Epithelial cell of esophagus (primary cell): ENCODE measurements around the gene TMEM63A.

Experiments
- DNase-seq: peaks from one replicate; pipeline ENCODE4 v3.0.0; 2010; ENCODE audit warnings: low read depth
- H3K4me3 ChIP-seq: 2 replicates; pipeline ENCODE4 v1.5.1; 2011; ENCODE audit warnings: mild to moderate bottlenecking, low read length, control low read depth
- TF ChIP-seq, protein P1 (sequence below): IDR thresholded peaks from 2 replicates; pipeline ENCODE4 v1.5.1; 2011; ENCODE audit warnings: low read depth, mild to moderate bottlenecking, low read length, control low read depth, inconsistent platforms; ENCODE audit not compliant: insufficient read depth; ENCODE audit errors: missing control alignments

Gene TMEM63A

DNA sequence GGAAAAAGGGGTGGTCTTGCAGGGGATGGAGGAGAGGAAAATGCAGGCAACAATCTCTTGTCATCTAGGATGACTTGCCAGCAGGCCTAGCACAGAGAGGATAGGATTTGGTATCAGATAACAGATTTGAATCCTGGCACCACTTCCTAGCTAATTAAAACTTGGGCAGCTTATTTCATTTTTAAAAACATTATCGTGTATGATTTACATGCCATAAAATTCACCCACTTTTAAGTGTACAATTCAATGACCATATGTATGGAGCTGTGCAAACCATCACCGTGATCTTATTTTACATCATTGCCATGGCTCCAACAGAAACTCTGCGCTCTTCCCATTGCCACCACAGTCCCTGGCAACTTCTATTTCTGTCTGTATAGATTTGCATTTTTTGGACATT, 34.9 kb upstream of the TMEM63A start:
- TF ChIP-seq, protein P1, sequence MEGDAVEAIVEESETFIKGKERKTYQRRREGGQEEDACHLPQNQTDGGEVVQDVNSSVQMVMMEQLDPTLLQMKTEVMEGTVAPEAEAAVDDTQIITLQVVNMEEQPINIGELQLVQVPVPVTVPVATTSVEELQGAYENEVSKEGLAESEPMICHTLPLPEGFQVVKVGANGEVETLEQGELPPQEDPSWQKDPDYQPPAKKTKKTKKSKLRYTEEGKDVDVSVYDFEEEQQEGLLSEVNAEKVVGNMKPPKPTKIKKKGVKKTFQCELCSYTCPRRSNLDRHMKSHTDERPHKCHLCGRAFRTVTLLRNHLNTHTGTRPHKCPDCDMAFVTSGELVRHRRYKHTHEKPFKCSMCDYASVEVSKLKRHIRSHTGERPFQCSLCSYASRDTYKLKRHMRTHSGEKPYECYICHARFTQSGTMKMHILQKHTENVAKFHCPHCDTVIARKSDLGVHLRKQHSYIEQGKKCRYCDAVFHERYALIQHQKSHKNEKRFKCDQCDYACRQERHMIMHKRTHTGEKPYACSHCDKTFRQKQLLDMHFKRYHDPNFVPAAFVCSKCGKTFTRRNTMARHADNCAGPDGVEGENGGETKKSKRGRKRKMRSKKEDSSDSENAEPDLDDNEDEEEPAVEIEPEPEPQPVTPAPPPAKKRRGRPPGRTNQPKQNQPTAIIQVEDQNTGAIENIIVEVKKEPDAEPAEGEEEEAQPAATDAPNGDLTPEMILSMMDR, result no peak

DNA sequence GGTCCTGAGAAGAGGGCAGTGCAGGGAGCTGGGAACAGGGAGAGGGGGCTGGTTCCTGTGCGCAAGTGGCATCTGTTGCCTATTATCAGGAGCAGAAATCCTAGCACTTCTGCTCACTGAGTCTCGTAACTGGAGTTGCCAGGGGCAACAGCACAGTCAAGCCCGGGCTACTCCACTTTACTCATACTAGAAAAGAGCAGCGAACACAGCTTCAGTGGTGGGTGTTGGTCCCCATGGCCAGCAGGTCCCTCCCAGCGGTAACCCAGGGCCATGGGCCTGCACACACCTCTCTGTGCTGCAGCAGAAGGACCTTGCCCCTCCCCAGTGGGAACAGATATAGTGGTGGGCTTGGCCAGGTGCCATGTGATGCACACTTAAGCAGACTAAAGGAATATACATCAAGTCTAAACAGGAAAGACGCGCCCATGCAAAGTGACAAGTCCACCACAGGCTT, 33.4 kb upstream of the TMEM63A start:
- DNase-seq, result peak; percentile 73
- H3K4me3 ChIP-seq, result no peak overlapping the region
- TF ChIP-seq, protein P1, result no peak

More for the DNA sequence above, 34.9 kb upstream of the TMEM63A start:
- DNase-seq, result no peak
- H3K4me3 ChIP-seq, result no peak overlapping the region

DNA sequence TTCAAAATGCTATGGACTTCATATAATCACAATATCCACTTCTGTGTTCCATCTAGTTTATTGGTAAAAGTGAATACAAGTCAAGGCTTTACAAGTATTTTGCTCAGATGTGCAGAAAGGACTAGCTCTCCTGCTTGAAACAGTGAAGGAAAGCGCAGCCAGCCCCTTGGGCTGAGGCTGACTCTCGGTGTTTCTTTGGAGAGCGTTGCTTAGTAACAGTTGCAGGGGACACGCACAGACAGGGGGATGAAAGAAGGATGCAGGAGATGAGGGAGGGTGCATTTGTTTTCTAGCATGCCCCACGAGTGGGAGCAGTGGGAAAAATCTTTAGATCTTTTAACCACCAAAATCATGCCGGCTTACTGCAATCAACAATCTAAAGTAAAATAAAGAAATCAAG, 32.8 kb upstream of the TMEM63A start:
- no peak for DNase-seq
- TF ChIP-seq, protein P1, result no peak
- no peak overlapping the region for H3K4me3 ChIP-seq

DNA sequence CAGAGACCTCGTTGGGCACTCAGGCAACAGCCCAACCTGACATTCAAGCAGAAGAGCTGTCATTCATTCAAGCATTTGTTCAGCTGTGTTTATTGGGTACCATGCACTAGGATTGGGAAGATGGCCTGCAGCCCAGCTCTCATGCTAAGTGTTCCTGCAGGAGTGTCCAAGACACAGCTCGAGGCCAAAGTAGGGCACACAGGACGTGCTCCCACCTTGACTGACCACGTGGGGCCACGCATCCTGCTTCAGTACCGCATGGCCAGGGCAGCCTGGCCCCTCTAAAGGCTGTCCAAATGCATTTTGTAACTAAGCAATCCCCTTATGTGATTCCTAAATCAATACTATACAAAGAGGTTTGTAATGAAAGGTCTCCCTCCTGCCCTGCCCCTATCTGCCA, 32.2 kb upstream of the TMEM63A start:
- no peak for DNase-seq
- H3K4me3 ChIP-seq, result no peak overlapping the region
- TF ChIP-seq, protein P1, result no peak

DNA sequence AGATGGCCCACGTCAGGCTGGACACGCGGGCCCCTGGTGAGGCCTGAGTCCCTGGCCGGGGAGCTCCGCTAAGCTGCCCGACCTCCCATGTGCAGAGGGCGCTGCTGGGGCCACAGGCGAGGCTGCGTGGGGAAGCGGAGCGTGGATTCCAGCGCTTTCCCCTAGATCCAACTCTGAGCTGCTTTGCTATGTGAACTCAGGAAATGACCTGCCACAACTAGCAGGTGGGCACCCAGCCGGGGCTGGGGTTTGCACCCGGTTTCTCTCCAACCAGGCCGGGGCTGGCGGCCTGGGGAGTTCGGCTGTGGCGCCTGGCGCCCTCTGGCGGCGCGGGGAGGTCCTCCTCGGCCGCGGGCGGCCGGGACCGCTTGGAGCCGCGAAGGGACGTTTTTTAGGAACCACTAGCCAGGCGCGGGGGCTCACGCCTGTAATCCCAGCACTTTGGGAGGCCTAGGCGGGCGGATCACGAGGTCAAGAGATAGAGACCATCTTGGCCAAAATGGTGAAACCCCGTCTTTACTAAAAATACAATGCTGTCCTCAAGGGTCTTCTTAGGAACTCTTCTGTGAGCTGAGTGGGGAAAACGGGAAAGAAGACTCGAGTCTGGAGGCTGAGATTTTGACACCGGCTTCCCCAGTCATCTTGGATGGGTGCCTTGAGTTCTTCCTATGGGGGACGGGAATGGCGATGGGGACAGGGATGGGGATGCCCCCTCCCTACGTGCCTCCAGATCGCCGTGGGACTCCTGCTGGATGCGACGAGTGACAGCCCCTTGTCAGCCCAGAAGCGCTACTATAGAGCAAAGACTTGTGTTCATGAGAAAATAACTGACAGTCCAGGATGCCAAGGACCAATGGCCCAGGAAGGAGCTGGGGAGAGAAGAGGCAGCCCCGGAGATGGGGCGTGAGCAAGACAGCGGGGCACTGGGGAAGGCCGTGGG, 29.3 kb upstream of the TMEM63A start:
- TF ChIP-seq, protein P1, result peak; percentile 48
- H3K4me3 ChIP-seq, result no peak overlapping the region
- peak; percentile 41 for DNase-seq

DNA sequence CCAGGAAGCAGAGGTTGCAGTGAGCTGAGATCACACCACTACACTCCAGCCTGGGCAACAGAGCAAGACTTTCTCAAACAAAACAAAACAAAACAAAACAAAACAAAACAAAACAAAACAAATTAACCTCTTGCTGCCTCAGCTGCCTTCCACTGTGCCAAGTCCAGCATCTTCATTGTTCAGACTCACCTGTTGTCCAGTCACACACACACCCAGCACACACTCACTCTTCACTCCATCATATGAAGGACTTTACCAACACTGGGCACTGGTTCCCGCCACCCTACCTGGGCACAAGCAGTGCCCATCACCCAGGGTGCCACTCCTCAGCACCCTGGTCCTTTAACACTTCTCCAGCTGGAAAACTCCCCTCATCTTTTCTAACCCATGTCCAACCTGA, 27.3 kb upstream of the TMEM63A start:
- TF ChIP-seq, protein P1, result no peak
- no peak overlapping the region for H3K4me3 ChIP-seq
- no peak for DNase-seq

DNA sequence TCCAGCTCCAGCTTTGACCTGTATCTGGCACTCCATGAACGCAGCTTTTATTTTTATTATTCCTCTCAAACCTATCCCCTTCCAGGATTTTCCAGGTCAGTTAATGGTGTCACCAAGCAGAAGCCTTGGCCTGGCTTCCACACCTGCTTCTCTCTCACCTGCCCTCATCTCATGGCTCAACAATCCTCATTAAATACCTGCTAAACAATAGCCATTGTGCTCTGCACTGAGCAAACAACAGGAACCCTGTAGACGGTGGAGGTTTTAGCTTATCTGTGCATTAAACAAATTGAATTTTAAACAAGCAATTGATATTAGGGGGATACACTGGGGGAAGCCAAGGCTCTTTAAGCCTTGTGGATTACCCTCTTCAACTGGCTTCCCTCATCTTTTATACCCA, 26.6 kb upstream of the TMEM63A start:
- H3K4me3 ChIP-seq, result no peak overlapping the region
- DNase-seq, result no peak
- TF ChIP-seq, protein P1, result no peak
